ENCODE measurements around the gene PLEKHM3. TPM values are rescaled to one million over a fixed set of nuclear protein-coding genes. Genes with fewer than 3 reads are reported as not detected.

Gene PLEKHM3
- total RNA-seq, 1 experiment from 2014 or later: 3.4 TPM

DNA sequence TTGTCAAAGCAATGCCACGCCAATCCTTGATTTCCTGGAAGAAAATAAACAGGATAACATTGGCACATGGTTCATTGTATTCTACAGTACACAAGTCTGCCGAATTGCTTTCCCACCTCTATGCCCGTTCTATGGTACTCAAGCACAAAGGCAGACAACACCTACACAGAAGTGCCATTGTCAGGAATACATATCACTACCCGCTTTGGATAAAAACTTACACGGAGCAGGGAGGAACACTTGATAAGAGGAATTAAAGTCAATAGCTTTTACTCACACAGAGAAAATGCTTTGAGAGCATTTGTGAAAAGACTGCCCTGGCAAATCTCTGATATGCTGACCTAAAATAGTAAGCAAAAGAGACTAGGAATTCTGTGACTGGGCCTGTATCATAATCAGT, 23.4 kb downstream of the PLEKHM3 start:
- in situ Hi-C loops (cut with HindIII; ENCODE audit: low pct_unique_long_range_greater_than_20kb, low sequenced_read_pairs): no loop called here
- DNase-seq (ENCODE audit: low read depth): no peak

GRCh38 chr2:208000701-208001395, 24.5 kb downstream of the PLEKHM3 start:
- in situ Hi-C loops (cut with HindIII; ENCODE audit: low pct_unique_long_range_greater_than_20kb, low sequenced_read_pairs): no loop called here

GRCh38 chr2:207996848-207997247, 28.5 kb downstream of the PLEKHM3 start:
- no peak for DNase-seq (ENCODE audit: low read depth)
- in situ Hi-C loops (cut with HindIII; ENCODE audit: low pct_unique_long_range_greater_than_20kb, low sequenced_read_pairs): no loop called here

More at GRCh38 chr2:208000701-208001395, 24.5 kb downstream of the PLEKHM3 start:
- no peak for DNase-seq (ENCODE audit: low read depth)

GRCh38 chr2:207995887-207996286, 29.4 kb downstream of the PLEKHM3 start:
- in situ Hi-C loops (cut with HindIII; ENCODE audit: low pct_unique_long_range_greater_than_20kb, low sequenced_read_pairs): no loop called here
- DNase-seq (ENCODE audit: low read depth): no peak

- DNase-seq (ENCODE audit: low read depth): no peak
- in situ Hi-C loops (cut with HindIII; ENCODE audit: low pct_unique_long_range_greater_than_20kb, low sequenced_read_pairs): no loop called here
Measured at GRCh38 chr2:207993151-207993763, 32.1 kb downstream of the PLEKHM3 start.

GRCh38 chr2:207991944-207992343, 33.4 kb downstream of the PLEKHM3 start:
- DNase-seq (ENCODE audit: low read depth): no peak
- in situ Hi-C loops (cut with HindIII; ENCODE audit: low pct_unique_long_range_greater_than_20kb, low sequenced_read_pairs): no loop called here

GRCh38 chr2:207990784-207991183, 34.5 kb downstream of the PLEKHM3 start:
- DNase-seq (ENCODE audit: low read depth): no peak
- in situ Hi-C loops (cut with HindIII; ENCODE audit: low pct_unique_long_range_greater_than_20kb, low sequenced_read_pairs): no loop called here

DNA sequence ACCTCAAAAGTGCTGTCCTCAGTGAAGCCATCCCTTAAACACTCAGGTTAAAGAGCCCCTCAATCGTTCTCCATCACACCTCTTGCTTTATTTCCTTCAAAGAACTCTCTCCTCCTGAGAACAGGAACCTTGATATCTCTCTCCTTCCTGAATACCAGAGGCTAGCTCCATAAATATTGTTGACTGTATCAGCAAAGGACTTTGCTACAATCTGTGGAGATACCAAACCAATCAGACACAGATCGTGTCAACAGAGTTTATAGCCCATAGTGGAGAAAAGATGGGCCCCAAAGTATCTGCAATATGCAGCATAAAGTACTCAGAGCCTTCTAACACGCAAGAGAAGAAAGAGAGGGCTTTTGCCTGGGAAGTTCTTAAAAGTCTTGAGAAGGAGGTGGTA, 36.4 kb downstream of the PLEKHM3 start:
- no peak for DNase-seq (ENCODE audit: low read depth)
- in situ Hi-C loops (cut with HindIII; ENCODE audit: low pct_unique_long_range_greater_than_20kb, low sequenced_read_pairs): no loop called here

- in situ Hi-C loops (cut with HindIII; ENCODE audit: low pct_unique_long_range_greater_than_20kb, low sequenced_read_pairs): no loop called here
- DNase-seq (ENCODE audit: low read depth): no peak
Measured at GRCh38 chr2:207987025-207987716, 38.2 kb downstream of the PLEKHM3 start.

- in situ Hi-C loops (cut with HindIII; ENCODE audit: low pct_unique_long_range_greater_than_20kb, low sequenced_read_pairs): no loop called here
- no peak for DNase-seq (ENCODE audit: low read depth)
Measured at GRCh38 chr2:207984765-207985480, 40.4 kb downstream of the PLEKHM3 start.

DNA sequence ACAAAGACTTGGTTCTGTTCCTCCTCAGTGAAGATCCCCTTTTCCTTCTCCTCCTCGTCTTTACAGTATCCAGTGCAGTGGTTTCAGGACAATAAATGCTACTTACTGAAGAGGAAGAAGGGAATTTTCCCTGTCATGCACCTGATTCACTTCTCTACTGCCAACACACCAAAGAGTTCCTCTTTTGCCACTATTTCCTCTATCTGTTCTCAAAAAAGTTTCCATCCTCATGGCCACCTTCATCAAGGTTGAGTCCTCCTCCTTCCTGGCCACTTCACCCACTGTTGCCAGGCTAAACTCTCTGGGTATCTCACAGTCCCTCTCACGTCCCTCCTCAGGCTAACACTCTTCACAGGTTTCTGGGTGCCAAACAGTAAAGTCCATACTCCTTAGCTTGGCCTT, 41.7 kb downstream of the PLEKHM3 start:
- no peak for DNase-seq (ENCODE audit: low read depth)
- in situ Hi-C loops (cut with HindIII; ENCODE audit: low pct_unique_long_range_greater_than_20kb, low sequenced_read_pairs): no loop called here

DNA sequence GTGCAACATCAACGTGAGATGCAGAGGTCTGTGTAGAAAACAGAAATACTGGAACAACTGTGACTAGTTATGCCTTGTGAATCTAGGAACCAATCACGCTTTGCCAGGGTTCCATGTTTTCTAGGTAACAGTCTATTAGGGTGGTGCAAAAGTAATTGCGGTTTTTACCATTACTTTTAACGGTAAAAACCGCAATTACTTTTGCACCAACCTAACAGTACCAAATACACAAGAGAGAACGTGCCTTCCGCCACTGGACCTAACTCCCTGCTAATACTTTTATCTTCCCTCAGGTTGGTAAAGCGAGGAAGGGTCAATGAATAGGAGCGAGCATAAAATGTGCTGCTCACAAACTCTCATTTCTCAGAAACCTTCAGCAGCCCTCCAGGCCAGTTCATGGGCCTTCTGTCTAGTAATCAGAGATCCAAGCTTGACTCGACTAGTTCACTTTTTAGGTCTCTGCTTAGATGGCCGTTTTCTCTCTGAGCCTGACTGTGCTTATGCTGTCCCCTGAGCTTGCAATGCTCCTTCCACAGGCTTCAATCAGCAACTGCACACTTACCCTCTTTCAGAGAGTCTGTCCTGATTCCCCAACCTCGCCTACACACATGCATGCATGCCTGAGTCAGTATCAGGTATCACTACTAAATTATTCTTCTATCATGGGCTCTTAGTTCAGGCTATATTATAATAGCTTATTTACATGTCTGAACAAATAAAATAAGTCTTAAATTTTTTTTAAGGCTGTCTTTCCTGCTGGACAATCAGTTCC, 47.0 kb downstream of the PLEKHM3 start:
- in situ Hi-C loops (cut with HindIII; ENCODE audit: low pct_unique_long_range_greater_than_20kb, low sequenced_read_pairs): no loop called here
- no peak for DNase-seq (ENCODE audit: low read depth)

- in situ Hi-C loops (cut with HindIII; ENCODE audit: low pct_unique_long_range_greater_than_20kb, low sequenced_read_pairs): no loop called here
- no peak for DNase-seq (ENCODE audit: low read depth)
Measured at GRCh38 chr2:207975921-207976320, 49.4 kb downstream of the PLEKHM3 start.

GRCh38 chr2:207974216-207974605, 51.1 kb downstream of the PLEKHM3 start:
- in situ Hi-C loops (cut with HindIII; ENCODE audit: low pct_unique_long_range_greater_than_20kb, low sequenced_read_pairs): no loop called here
- no peak for DNase-seq (ENCODE audit: low read depth)

GRCh38 chr2:207970826-207971180, 54.5 kb downstream of the PLEKHM3 start:
- in situ Hi-C loops (cut with HindIII; ENCODE audit: low pct_unique_long_range_greater_than_20kb, low sequenced_read_pairs): no loop called here
- no peak for DNase-seq (ENCODE audit: low read depth)

DNA sequence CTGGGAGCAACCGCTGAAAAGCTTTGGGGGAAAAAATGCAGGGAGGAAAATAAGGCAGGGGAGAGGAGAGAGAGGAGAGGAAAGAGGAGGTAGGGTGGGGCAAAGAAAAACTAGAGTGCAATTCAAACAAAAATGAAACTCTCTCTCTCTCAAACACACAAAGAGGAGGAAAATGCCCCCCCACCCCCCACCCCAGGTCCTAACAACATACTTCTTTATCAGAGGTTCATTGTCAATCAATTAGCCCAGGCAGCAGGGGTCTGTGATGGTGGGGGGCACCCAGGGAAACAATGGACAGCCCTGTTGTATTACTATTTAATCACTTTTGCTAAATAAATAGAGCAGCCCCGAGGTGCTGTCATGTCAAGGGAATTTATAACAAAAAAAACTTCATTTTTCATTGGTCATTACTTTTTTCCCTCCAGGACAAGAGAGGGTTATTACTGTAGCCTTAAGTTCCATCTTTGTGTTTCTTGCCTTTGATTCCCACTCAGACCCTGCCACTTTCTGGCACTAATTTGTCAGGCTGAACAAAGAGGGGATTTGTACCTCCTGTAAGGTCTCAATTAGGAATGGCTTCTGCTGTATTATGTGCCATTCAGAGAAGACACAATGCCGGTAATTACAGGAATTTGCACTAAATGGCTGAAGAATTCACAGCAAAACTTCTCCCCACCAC, 55.0 kb downstream of the PLEKHM3 start:
- DNase-seq (ENCODE audit: low read depth): no peak
- in situ Hi-C loops (cut with HindIII; ENCODE audit: low pct_unique_long_range_greater_than_20kb, low sequenced_read_pairs): no loop called here

GRCh38 chr2:207969249-207969648, 56.1 kb downstream of the PLEKHM3 start:
- DNase-seq (ENCODE audit: low read depth): no peak
- in situ Hi-C loops (cut with HindIII; ENCODE audit: low pct_unique_long_range_greater_than_20kb, low sequenced_read_pairs): no loop called here

GRCh38 chr2:207967121-207967520, 58.2 kb downstream of the PLEKHM3 start:
- DNase-seq (ENCODE audit: low read depth): no peak
- in situ Hi-C loops (cut with HindIII; ENCODE audit: low pct_unique_long_range_greater_than_20kb, low sequenced_read_pairs): no loop called here

Measured in Caki2 (cell line).